ENCODE measurements around the gene ZFAND3.

ZFAND3 gene

DNA sequence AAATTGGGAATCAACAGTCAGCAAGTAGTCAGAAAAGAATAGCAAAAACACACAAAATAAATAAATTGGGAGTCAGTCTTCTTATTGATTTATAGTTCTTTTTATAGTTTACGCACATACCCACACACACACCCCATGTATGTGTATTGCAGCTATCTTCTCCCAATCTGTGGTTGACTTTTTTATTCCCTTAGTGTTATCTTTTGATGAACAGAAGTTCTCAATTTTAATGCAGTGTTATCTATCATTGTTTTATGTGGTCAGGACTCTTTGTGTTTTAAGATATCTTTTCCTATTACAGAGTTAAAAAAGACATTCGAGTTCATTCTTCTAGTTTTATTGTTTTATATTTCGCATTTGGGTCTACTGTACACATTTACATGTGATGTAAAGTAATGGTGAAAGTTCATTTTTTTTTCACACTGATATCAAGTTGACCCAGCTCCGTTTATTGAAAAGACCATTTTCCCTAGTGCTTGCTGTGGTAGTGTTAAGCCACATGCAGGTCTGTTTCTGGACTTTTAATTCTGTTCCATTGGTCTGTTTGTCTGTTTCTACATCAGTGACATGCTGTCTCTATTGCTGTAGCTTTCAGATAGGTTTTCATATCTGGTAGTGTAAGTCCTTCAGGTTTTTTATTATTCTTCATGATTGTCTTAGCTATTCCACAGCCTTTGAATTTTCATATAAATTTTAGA lies 78.4 kb downstream of the ZFAND3 start:
- no peak for DNase-seq

DNA sequence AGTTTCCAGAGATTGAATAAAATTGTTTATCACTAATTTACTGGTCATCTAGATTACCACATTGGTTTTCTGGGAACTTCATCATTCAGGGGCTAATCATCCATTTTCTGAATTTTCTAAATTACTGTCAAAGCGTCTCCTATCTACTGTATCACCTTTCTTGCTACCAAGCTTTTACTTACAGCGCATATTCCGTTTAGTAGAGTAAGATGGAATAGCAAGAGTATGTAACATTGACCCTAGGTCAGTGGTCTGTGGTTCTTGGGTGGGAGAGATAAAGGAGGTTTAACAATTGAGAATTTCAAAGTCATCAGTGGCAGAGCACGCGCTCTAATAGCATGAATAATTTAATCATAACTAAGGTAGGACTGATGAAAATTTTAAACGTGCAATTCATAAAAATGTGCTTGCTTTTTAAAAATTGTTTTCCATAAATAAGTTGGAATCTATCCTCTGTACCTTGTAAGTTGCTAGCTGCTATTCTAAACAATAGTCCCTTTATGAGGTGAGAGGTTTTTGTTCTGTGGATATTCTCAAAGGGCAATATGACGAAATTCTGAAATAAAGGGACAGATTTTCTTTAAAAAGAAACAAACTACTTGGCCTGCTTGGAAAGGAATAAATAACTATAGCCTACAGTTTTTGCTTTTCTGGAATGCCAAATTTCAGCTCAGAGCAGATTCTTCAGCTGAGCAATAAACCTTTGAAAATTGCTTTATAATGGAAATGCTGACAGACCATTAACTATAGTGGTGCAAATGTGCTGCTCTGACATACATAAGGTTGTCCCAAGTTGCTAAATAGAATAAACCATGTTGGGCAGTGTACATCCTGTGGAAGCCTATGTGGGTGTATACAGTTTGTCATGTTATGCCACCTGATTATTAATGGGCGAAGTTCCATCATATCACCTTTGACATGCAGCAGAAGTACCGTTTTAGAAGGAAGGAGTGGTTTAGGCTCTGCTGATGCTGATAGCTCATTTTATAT lies 84.1 kb downstream of the ZFAND3 start:
- DNase-seq: no peak

GRCh38 chr6:37904590-37904989 lies 85.1 kb downstream of the ZFAND3 start:
- no peak for DNase-seq

DNA sequence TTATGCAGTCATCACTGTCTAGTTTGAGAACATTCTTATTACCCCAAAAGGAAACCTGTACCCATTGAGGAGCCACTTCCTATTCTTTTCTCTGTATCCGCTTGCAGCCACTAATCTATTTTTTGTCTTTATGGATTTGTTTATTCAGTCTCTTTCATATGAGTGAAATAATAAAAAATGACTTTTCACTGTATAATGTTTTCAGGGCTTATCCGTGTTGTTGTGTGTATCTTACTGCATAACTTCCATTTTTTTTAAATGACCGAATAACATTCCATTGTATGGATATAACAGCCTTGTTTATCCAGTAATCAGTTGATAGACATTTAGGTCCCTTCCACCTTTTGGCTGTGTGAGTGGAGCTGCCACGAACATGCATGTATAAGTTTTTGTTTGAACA lies 86.6 kb downstream of the ZFAND3 start:
- DNase-seq: no peak

DNA sequence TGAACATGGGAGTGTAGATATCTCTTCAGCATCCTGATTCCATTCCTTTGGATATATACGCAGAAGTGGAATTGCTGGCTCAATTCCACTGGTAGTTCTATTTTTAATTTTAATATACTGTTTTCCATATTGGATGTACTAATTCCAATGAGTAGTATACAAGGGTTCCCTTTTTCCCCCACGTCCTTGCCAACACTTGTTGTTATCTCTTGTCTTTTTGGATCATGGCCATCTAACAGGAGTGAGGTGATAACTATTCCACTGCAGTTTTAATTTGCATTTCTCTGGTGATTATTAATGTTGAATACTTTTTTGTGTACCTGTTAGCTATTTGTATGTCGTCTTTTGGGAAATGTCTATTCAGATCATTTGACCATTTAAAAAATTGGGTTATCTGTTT lies 91.5 kb downstream of the ZFAND3 start:
- DNase-seq: no peak

GRCh38 chr6:37913210-37913609 lies 93.7 kb downstream of the ZFAND3 start:
- DNase-seq: no peak

DNA sequence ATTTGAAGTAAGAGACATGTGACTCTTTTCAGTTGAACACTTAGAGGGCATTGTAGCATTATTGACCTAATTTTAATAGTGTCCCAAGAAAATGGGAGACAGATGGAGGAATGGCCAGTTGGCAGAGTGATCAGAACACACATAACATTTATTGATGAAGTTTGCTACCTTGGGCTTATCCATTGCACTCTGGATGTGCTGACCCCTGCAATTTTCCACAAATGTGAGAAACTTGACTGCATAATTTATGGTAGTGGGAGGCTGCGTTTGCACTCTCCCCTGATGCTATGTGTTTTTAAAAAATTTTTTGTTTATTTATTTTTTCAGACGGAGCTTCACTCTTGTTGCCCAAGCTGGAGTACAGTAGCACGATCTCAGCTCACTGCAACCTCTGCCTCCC lies 95.9 kb downstream of the ZFAND3 start:
- DNase-seq: no peak

DNA sequence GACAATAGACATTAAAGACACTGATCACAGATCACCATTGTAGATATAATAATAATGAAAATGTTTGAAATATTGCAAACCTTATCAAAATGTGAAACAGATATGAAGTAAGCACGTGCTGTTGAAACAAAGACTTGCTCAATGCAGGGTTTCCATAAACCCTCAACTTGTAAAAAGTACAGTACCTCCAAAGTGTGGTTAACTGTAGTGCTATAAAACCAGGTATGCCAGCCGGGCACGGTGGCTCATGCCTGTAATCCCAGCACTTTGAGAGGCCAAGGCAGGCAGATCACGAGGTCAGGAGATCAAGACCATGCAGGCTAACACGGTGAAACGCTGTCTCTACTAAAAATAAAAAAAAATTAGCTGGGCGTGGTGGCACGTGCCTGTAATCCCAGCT lies 96.6 kb downstream of the ZFAND3 start:
- DNase-seq: no peak

DNA sequence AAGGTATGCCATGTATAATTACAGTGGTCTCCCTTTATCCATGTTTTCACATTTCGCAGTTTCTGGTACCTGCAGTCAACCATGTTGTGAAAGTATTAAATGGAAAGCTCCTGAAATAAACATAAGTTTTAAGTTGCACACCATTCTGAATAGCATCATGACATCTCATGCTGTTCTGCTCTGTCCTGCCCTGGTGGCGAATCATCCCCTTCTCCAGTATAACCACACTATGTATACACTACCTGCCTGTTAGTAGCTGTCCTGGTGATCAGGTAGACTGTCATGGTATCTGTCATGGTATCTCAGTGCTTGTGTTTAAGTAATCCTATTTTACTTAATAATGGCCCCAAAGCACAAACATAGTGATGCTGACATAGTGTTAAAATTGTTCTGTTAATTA lies 97.1 kb downstream of the ZFAND3 start:
- DNase-seq: no peak

- DNase-seq: no peak
Measured at GRCh38 chr6:37917566-37917965, 98.0 kb downstream of the ZFAND3 start.

- no peak for DNase-seq
Measured at GRCh38 chr6:37919417-37920157, 100.1 kb downstream of the ZFAND3 start.

GRCh38 chr6:37920667-37921066 lies 101.1 kb downstream of the ZFAND3 start:
- no peak for DNase-seq

DNA sequence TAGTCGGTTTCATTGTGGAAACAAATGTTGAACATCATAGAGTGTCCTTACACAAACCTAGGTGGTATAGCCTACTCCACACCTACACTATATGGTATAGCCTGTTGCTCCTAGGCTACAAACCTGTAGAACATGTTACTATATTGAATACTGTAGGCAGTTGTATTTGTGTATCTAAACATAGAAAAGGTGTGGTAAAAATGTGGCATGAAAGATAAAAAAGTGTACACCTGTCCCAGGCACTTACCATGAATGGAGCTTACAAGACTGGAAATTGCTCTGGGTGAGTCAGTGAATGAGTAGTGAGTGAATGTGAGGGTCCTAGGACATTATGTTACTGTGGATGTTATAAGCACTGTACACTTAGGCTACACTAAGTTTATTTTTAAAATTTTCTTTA lies 103.0 kb downstream of the ZFAND3 start:
- no peak for DNase-seq

DNA sequence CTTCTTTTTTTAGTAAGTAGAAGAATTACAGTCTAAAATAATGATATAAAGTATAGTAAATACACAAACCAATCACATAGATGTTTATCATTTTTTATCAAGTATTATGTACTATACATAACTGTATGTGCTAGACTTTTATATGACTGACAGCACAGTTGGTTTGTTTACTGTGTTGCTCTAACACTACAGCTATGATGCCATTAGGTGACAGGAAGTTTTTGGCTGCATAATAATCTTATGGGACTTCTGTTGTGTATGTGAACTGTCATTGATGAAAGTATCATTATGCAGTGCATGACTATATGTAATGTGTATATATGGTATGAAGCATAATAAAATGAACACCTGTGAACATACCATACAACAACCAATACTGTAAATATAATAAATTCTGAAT lies 104.0 kb downstream of the ZFAND3 start:
- DNase-seq: no peak

DNA sequence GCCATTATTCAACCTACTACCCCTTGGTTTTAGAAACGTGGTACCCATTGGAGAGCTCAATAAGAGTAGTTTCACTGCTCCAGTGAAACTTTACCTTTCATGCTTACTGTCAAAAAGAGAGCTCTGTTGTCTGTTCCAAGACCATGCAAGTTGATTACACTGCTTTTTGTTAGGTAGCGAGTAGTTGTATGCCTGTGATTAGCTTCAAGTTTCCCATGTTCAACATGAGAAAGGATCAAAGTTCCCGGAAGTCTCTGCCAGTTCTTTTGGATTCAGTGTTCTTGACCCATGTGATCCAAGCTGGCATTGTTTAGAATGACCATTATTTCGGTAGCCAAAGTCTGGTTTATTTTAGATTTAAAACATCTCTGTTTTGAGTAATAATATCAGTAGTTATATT lies 107.1 kb downstream of the ZFAND3 start:
- no peak for DNase-seq

GRCh38 chr6:37928217-37928616 lies 108.7 kb downstream of the ZFAND3 start:
- DNase-seq: no peak

- DNase-seq: no peak
Measured at GRCh38 chr6:37930288-37930971, 110.9 kb downstream of the ZFAND3 start.

DNA sequence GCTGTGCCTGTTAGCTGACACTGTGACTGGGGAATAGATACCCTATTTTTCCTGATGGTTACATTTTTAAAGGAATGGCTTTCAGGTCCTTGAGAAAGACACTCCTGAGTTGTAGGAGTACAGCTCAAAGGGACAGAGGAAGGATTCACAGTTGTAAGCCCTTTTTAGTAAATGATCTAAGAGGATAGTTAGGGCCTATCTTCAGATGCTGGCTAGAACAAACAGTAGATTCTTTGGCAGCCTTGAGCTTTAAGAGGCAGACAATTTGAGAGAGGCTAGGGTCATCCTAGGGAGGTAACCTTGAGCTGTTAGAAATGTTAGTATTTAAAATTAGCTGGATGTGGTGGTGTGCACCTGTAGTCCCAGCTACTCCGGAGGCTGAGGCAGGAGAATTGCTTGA lies 111.5 kb downstream of the ZFAND3 start:
- no peak for DNase-seq

GRCh38 chr6:37934276-37934675 lies 114.7 kb downstream of the ZFAND3 start:
- no peak for DNase-seq

DNA sequence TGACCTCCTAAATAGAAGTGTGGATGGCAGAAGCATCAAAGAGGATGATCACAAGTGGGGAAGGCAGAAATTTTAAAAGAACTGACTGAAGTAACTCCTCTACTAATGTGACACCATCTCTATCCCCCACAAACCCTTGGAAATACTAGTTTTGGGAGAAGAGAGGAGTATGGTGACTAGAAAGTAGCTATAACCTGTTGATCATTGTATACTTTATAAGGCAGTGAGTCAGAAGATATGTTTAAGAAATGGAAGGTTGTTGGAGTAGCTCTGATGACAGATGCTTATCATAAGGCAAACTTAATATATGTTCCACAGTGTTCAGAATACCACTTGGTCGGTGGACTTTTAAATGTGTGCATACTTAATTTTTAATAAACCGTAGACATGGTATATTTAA lies 116.6 kb downstream of the ZFAND3 start:
- DNase-seq: no peak

DNA sequence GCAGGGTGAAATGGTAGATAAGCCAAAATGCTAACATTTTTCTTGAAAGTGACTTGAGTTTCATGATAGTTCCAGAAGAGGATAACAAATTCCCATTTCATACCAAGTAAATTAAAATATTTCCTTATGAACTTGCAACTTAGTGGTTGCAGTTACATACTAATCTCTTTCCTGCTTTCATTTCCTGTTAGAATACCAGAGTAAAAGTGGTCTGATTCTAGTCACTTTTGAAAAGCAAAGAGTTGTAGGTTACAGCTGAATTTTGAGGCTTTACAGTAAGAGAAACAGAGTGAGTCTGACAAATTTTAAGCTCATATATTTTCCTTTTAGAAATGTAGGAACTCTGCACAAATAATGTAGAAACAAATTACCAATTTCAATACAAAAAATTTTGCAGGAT lies 117.4 kb downstream of the ZFAND3 start:
- no peak for DNase-seq

DNA sequence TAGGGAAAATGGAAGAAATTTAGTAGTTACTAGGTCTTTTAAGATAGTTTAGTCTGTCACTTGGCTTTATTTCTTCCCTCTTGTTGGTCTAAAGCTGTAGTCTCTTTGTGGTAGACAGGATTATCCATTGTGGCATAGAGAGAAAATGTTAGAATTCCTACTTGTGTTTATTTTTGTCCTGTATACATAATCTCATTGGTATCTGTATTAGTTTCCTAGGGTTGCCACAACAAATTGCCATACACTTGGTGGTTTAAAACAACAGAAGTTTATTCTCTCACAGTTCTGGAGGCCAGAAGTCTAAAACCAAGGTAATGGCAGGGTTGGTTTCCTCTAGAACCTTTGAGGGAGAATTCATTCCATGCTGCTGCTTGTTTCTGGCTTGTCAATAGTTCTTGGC lies 119.4 kb downstream of the ZFAND3 start:
- DNase-seq: no peak

Measured in stimulated activated naive CD4-positive, alpha-beta T cell treated with Interleukin-2 at 50 U/mL for 16 hours (primary cell).